Skeletal muscle satellite cell (primary cell): ENCODE results near the gene PCED1B.
A peak's percentile ranks its signal among the peaks of the same experiment; 100 is the strongest.

Experiments
- H3K27me3 ChIP-seq: 2 replicates; pipeline ENCODE4 v1.7.0; 2013; ENCODE audit warnings: low read length; ENCODE audit not compliant: control insufficient read depth, insufficient read depth
- H3K36me3 ChIP-seq: 2 replicates; pipeline ENCODE4 v1.7.0; 2013; ENCODE audit warnings: mild to moderate bottlenecking, control low read depth, low read length; ENCODE audit not compliant: insufficient read depth
- H3K4me1 ChIP-seq: 2 replicates; pipeline ENCODE4 v1.7.0; 2013; ENCODE audit warnings: low read length; ENCODE audit not compliant: control insufficient read depth, insufficient read depth
- H3K4me2 ChIP-seq: 2 replicates; pipeline ENCODE4 v1.7.0; 2013; ENCODE audit warnings: mild to moderate bottlenecking, low read length
- H3K4me3 ChIP-seq: 2 replicates; pipeline ENCODE4 v1.7.0; 2013; ENCODE audit warnings: low read length
- H3K9ac ChIP-seq: 2 replicates; pipeline ENCODE4 v1.7.0; 2013; ENCODE audit warnings: mild to moderate bottlenecking, low read depth, low read length, moderate library complexity
- H3K9me3 ChIP-seq: replicated peaks from 2 replicates; pipeline ENCODE4 v1.7.0; 2013; ENCODE audit warnings: mild to moderate bottlenecking, control low read depth, low read length

PCED1B gene

DNA sequence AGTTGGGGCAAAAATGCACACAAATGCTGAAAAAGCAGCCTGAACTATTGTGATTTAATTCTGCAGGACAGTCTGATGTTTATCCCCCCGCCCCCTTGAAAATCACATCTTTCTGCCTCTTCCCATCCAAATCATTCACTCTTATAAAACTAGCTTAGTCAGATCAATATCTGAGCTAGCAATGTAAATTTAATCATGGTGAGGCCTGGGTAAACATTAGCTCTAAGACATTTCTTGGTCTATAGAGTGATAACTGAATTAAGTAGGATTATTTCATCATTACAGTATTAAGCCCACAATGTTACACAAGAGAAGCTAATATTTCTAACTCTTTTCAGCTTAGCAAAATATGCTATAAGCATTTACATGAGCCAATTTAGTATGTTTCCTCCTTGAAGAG lies 9.1 kb upstream of the PCED1B start:
- Histone ChIP-seq H3K4me2 (no peak overlapping the region), H3K9me3 (no peaks in the 10 kb centered on the region), H3K27me3 (no peaks in the 10 kb centered on the region), H3K4me1 (no peaks in the 10 kb centered on the region), H3K9ac (no peak overlapping the region), H3K4me3 (no peak overlapping the region), H3K36me3 (no peaks in the 10 kb centered on the region)

DNA sequence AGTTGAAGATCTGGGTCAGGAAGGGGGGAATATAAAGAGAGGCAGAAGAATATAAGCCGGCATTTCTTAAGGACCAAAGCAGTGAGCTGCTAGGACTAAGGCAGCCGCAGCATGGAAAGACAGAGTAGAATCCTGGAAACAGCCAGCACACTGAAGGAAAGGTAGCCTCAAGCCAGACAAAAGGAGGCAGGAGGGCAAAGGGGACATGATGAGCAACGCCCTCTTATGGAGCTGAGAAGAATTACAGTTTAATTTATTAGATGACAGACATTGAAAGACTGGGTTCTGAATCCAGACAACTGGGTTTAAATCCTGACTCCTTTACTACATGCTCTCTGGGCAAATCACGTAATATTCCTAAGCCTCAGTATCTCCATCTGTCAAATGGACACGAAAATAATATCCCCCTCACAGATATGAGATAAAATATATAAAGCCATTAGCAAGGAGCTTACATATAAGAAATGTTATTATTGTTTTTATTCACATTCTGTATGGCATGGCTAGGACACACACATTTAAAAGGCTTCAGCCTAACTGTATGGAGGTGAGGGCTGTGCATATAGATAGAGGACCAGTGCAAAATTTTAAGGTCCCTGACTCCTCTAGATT lies 8.1 kb upstream of the PCED1B start:
- Histone ChIP-seq H3K4me1 (peaks cover 8% of the 10 kb centered on the region), H3K4me2 (no peak overlapping the region), H3K4me3 (no peak overlapping the region), H3K27me3 (no peaks in the 10 kb centered on the region), H3K9ac (no peak overlapping the region), H3K36me3 (no peaks in the 10 kb centered on the region), H3K9me3 (no peaks in the 10 kb centered on the region)

GRCh38 chr12:47073951-47074350 lies 5.5 kb upstream of the PCED1B start:
- peaks cover 30% of the 10 kb centered on the region for H3K4me1 ChIP-seq
- H3K9me3 ChIP-seq: no peaks in the 10 kb centered on the region
- H3K36me3 ChIP-seq: peaks cover 7% of the 10 kb centered on the region
- H3K27me3 ChIP-seq: no peaks in the 10 kb centered on the region
- no peak overlapping the region for H3K4me3 ChIP-seq
- no peak overlapping the region for H3K4me2 ChIP-seq
- H3K9ac ChIP-seq: no peak overlapping the region

GRCh38 chr12:47074757-47075156 lies 4.7 kb upstream of the PCED1B start:
- Histone ChIP-seq H3K36me3 (peaks cover 7% of the 10 kb centered on the region), H3K4me1 (peaks cover 30% of the 10 kb centered on the region), H3K9me3 (no peaks in the 10 kb centered on the region), H3K4me3 (no peak overlapping the region), H3K9ac (no peak overlapping the region), H3K4me2 (no peak overlapping the region), H3K27me3 (no peaks in the 10 kb centered on the region)

DNA sequence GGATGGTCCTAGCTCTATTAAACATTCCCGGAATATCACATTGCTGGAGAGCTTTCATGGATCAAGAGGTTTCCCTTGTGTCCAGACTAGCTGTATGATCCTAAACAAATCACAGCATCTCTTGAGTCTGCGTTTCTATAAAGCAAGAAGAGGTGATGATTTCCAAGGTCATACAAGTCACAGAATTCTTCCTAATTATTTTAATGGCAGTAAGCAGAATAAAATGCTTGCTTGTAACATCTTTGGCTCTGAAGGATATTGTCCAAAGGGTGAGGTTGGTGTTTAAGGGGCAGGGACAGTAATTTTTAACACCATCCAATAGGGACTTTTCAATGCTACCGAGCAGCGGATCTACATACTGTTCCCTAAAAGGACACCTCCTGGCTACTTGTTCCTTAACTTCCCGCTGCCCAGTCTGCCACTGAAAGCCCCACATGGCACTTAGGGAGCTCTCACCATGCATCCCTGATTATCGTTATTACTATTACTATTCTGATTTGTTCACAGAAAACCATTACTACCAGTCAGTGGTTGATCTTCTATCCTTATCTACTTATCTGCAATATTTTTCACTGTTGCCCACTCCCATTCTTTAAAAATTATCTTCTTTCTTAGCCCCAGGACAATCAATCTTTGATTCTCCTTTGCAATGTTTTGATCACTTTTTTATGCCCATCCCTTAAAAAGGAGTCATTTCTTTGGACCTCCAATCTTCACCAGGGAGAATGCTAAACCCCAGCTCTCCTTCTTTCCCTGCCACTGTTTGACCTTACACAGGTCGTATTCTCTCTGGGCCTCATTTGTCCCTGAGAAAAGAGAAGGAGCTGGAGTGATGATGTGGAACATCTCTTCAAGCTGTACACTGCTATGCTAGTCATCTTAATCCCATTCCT lies 4.0 kb upstream of the PCED1B start:
- Histone ChIP-seq H3K4me1 (peaks cover 30% of the 10 kb centered on the region), H3K4me3 (no peak overlapping the region), H3K9me3 (no peaks in the 10 kb centered on the region), H3K36me3 (peaks cover 7% of the 10 kb centered on the region), H3K4me2 (peak overlapping the region; percentile 95), H3K27me3 (no peaks in the 10 kb centered on the region), H3K9ac (no peak overlapping the region)

- no peaks in the 10 kb centered on the region for H3K27me3 ChIP-seq
- no peaks in the 10 kb centered on the region for H3K9me3 ChIP-seq
- H3K36me3 ChIP-seq: peaks cover 7% of the 10 kb centered on the region
- H3K4me3 ChIP-seq: peak overlapping the region; percentile 87
- peaks cover 46% of the 10 kb centered on the region for H3K4me1 ChIP-seq
- peak overlapping the region; percentile 95 for H3K4me2 ChIP-seq
- peak overlapping the region; percentile 94 for H3K9ac ChIP-seq
These were observed 2.0 kb upstream of the PCED1B start for GRCh38 chr12:47077206-47078085.

DNA sequence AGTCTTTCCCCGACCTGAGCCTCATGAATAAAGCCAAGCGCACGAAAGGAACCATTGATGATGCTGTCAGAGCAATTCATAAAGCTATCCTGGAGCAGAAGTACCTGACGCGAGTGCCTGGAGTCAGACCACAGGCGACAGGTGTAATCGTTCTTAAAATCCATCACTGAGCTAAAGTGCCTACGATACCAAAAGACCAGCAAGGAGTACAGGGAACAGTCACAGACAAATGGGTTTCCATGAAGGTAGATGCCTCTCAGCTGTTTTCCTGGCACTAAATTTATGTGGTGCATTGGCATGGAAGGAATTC lies 1.4 kb upstream of the PCED1B start:
- H3K36me3 ChIP-seq: peaks cover 7% of the 10 kb centered on the region
- peak overlapping the region; percentile 94 for H3K9ac ChIP-seq
- H3K4me1 ChIP-seq: peaks cover 52% of the 10 kb centered on the region
- H3K4me2 ChIP-seq: peak overlapping the region; percentile 95
- H3K4me3 ChIP-seq: peak overlapping the region; percentile 87
- no peaks in the 10 kb centered on the region for H3K27me3 ChIP-seq
- H3K9me3 ChIP-seq: no peaks in the 10 kb centered on the region

DNA sequence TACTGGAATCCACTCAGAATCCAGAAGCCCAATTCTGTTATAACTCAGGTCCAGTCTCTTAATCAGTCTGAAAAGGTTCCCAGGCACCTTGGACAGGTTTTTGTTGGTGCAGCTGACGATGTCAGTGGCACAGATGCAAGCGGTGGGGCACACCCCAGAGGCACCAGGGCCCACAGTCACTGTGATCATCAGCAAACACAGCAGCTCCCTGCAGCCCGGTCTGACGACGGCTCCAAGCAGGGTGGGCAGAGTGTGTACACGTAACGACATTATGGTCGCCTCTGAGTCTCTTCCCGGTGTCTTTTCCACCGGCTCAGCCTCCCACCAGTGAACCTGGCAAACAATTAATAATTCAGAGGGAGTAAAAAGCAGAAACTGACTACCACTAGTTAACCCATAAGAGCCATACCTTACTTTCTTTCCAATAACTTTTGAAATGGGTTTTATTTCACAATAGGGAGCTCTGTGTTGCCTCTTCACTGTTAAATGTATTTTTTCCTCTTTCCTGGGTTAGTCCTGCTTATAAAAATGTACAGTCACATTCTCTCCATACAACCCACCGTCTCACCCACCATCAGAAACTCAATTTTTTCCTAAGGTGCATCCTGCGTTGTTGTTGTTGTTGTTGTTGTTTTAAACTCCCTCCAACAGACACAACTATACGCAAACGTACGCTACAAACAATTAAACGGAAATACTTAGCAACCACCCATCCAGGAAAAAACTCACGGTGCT lies 521 bp upstream of the PCED1B start:
- Histone ChIP-seq H3K4me2 (peak overlapping the region; percentile 95), H3K4me1 (peaks cover 60% of the 10 kb centered on the region), H3K36me3 (peaks cover 7% of the 10 kb centered on the region), H3K9me3 (no peaks in the 10 kb centered on the region), H3K9ac (peak overlapping the region; percentile 94), H3K27me3 (no peaks in the 10 kb centered on the region), H3K4me3 (peak overlapping the region; percentile 87)

- H3K4me2 ChIP-seq: peak overlapping the region; percentile 95
- no peaks in the 10 kb centered on the region for H3K9me3 ChIP-seq
- H3K4me1 ChIP-seq: peaks cover 73% of the 10 kb centered on the region
- H3K4me3 ChIP-seq: peak overlapping the region; percentile 87
- peak overlapping the region; percentile 94 for H3K9ac ChIP-seq
- no peaks in the 10 kb centered on the region for H3K27me3 ChIP-seq
- peaks cover 7% of the 10 kb centered on the region for H3K36me3 ChIP-seq
These were observed 732 bp downstream of the PCED1B start for GRCh38 chr12:47079981-47080724.

DNA sequence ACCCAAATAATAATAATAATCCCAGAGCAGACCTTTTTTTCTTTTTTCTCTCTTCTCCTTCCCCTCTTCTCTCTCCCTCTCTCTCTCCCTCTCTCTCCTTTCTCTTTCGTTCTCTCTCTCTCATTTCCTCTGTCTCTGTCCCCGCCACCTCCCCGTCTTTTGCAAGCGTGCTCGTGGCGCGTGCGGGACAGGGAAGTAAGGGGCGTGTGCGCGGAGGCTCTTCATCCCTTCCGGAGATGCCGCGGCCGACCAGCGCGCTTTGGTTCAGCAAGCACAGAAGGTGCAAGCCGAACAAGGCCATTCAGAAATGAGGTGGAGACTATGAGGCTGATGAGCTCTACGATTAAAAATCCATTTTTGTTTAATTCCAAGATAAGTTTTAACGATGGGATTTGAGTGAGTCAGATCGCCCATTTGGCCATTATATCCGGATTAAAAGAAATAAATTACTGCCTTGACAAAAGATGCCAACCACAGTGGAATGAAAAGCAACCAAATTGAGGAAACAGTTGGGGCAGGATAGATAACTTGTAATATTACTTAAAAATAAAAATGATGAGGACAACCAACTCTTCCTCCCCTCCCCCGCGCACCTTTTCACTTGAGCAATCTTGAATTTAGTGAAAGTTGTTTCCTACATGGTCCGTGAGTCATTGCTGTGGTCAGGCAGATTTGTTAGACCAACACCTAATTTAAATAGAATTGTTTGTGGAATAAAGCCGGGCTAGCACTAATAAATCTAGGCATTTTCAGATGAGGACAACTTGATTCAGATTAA lies 1.5 kb downstream of the PCED1B start:
- peaks cover 7% of the 10 kb centered on the region for H3K36me3 ChIP-seq
- H3K27me3 ChIP-seq: no peaks in the 10 kb centered on the region
- H3K4me3 ChIP-seq: peak overlapping the region; percentile 87
- peak overlapping the region; percentile 95 for H3K4me2 ChIP-seq
- peaks cover 76% of the 10 kb centered on the region for H3K4me1 ChIP-seq
- H3K9me3 ChIP-seq: no peaks in the 10 kb centered on the region
- peak overlapping the region; percentile 94 for H3K9ac ChIP-seq
